ENCODE measurements around the gene SLC7A1. TPM values are rescaled to one million over a fixed set of nuclear protein-coding genes. Genes with fewer than 3 reads are reported as not detected.

The SLC7A1 gene
- total RNA-seq, 4 donors from 2014 or later: 26.8 to 44.2 (median 37.5) TPM

GRCh38 chr13:29597706-29598105 is 2.2 kb upstream of the SLC7A1 start:
- Histone ChIP-seq H3K27ac (no peak overlapping the region), H3K27me3 (no peaks in the 10 kb centered on the region), H3K36me3 (no peaks in the 10 kb centered on the region), H3K4me1 (peaks cover 0 to 6% (median 2%) of the 10 kb centered on the region in 4 donors), H3K4me3 (no peak overlapping the region), H3K9me3 (no peaks in the 10 kb centered on the region)
- TF ChIP-seq CTCF (IDR thresholded peaks at IDR 0.05): no peak
- no peak for TF ChIP-seq POLR2A (IDR thresholded peaks at IDR 0.05)
- no peak for DNase-seq

GRCh38 chr13:29597246-29597645 is 1.8 kb upstream of the SLC7A1 start:
- TF ChIP-seq POLR2A (IDR thresholded peaks at IDR 0.05) (no peak), CTCF (IDR thresholded peaks at IDR 0.05) (no peak)
- Histone ChIP-seq H3K36me3 (no peaks in the 10 kb centered on the region), H3K4me1 (peaks cover 0 to 6% (median 2%) of the 10 kb centered on the region in 4 donors), H3K4me3 (no peak overlapping the region), H3K9me3 (no peaks in the 10 kb centered on the region), H3K27me3 (no peaks in the 10 kb centered on the region), H3K27ac (no peak overlapping the region)
- DNase-seq: no peak

GRCh38 chr13:29596064-29596418 is 553 bp upstream of the SLC7A1 start:
- TF ChIP-seq POLR2A (IDR thresholded peaks at IDR 0.05) (no peak), CTCF (IDR thresholded peaks at IDR 0.05) (peak in 1 of 6 experiments; percentile 5)
- H3K4me1 ChIP-seq: peaks cover 0 to 6% (median 2%) of the 10 kb centered on the region in 4 donors
- no peaks in the 10 kb centered on the region for H3K9me3 ChIP-seq
- H3K27ac ChIP-seq: peak overlapping the region in 3 of 4 donors; percentile 46 to 91 (median 84)
- no peaks in the 10 kb centered on the region for H3K36me3 ChIP-seq
- no peaks in the 10 kb centered on the region for H3K27me3 ChIP-seq
- peak overlapping the region; percentile 79 to 98 (median 88) for H3K4me3 ChIP-seq
- no peak for DNase-seq

GRCh38 chr13:29594710-29595379 is 643 bp downstream of the SLC7A1 start:
- no peaks in the 10 kb centered on the region for H3K36me3 ChIP-seq
- no peaks in the 10 kb centered on the region for H3K9me3 ChIP-seq
- peak overlapping the region; percentile 84 to 91 (median 88) for H3K27ac ChIP-seq
- peak; percentile 50 to 78 (median 73) for DNase-seq
- peaks cover 0 to 6% (median 2%) of the 10 kb centered on the region in 4 donors for H3K4me1 ChIP-seq
- TF ChIP-seq POLR2A (IDR thresholded peaks at IDR 0.05) (peak in 1 of 2 donors; percentile 19), CTCF (IDR thresholded peaks at IDR 0.05) (no peak)
- peak overlapping the region; percentile 79 to 98 (median 88) for H3K4me3 ChIP-seq
- H3K27me3 ChIP-seq: no peaks in the 10 kb centered on the region

- no peaks in the 10 kb centered on the region for H3K9me3 ChIP-seq
- TF ChIP-seq CTCF (IDR thresholded peaks at IDR 0.05): no peak
- TF ChIP-seq POLR2A (IDR thresholded peaks at IDR 0.05): peak in 1 of 2 donors; percentile 42
- H3K27me3 ChIP-seq: no peaks in the 10 kb centered on the region
- peak overlapping the region; percentile 84 to 91 (median 88) for H3K27ac ChIP-seq
- peak; percentile 34 to 69 (median 60) for DNase-seq
- peaks cover 0 to 6% (median 2%) of the 10 kb centered on the region in 4 donors for H3K4me1 ChIP-seq
- H3K36me3 ChIP-seq: no peaks in the 10 kb centered on the region
- H3K4me3 ChIP-seq: peak overlapping the region; percentile 79 to 98 (median 88)
Measured at GRCh38 chr13:29594303-29594709, 1.2 kb downstream of the SLC7A1 start.
